ENCODE results near the gene MAP2K1. TPM values are rescaled to one million over a fixed set of nuclear protein-coding genes. Genes with fewer than 3 reads are reported as not detected.

Gene MAP2K1
- total RNA-seq, 1 donor from 2014 or later = 27.3 TPM

GRCh38 chr15:66429546-66429945, 42.8 kb downstream of the MAP2K1 start:
- Mint-ChIP-seq H3K4me1 (ENCODE audit: low read depth, unreplicated experiment) (peaks cover 11% of the 10 kb centered on the region), H3K36me3 (ENCODE audit: unreplicated experiment) (no peaks in the 10 kb centered on the region), H3K4me3 (ENCODE audit: unreplicated experiment) (no peak overlapping the region), H3K9me3 (ENCODE audit: unreplicated experiment) (peaks cover 3% of the 10 kb centered on the region), H3K27ac (ENCODE audit: unreplicated experiment) (no peak overlapping the region), H3K27me3 (ENCODE audit: unreplicated experiment) (no peaks in the 10 kb centered on the region)
- no peak for TF ChIP-seq CTCF (IDR thresholded peaks at IDR 0.05; ENCODE audit: partially characterized antibody, unreplicated experiment)
- DNase-seq = no peak

DNA sequence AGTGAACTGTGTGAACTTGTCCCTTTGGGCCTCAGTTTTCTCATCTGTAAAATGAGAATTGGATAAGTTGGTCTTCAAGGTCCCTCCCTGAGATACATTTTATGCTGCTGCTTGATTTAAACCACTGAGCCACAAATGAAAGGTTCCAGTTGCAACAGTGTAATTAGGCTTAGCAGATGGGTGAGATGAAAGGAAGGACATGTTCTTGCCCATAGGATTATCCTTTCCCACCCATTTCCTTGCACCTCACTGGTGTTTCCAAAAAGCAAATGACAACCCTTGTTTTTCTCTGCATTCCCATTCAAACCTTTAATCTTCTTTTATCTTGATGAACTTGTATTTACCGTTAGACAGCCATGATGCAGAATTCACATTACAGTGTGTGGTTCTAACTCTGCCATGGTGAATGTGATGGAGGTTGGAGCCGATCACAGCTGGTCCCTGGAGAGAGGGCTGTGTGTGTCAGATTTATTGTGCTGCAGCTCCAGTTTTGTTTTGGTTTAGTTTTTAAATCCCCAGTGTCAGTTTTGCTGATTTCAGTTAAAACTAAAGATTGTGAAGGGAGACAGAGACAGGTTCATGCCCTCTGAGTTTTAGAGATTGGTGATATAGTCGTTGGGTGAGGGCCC, 44.0 kb downstream of the MAP2K1 start:
- Mint-ChIP-seq H3K27me3 (ENCODE audit: unreplicated experiment) (no peaks in the 10 kb centered on the region), H3K27ac (ENCODE audit: unreplicated experiment) (no peak overlapping the region), H3K4me3 (ENCODE audit: unreplicated experiment) (no peak overlapping the region), H3K4me1 (ENCODE audit: low read depth, unreplicated experiment) (peaks cover 11% of the 10 kb centered on the region), H3K9me3 (ENCODE audit: unreplicated experiment) (no peaks in the 10 kb centered on the region), H3K36me3 (ENCODE audit: unreplicated experiment) (no peaks in the 10 kb centered on the region)
- DNase-seq = no peak
- TF ChIP-seq CTCF (IDR thresholded peaks at IDR 0.05; ENCODE audit: partially characterized antibody, unreplicated experiment) = no peak

GRCh38 chr15:66433726-66434125, 47.0 kb downstream of the MAP2K1 start:
- Mint-ChIP-seq H3K27me3 (ENCODE audit: unreplicated experiment) (peaks cover 2% of the 10 kb centered on the region), H3K4me1 (ENCODE audit: low read depth, unreplicated experiment) (peaks cover 25% of the 10 kb centered on the region), H3K4me3 (ENCODE audit: unreplicated experiment) (no peak overlapping the region), H3K36me3 (ENCODE audit: unreplicated experiment) (no peaks in the 10 kb centered on the region), H3K27ac (ENCODE audit: unreplicated experiment) (no peak overlapping the region), H3K9me3 (ENCODE audit: unreplicated experiment) (peaks cover 3% of the 10 kb centered on the region)
- no peak for DNase-seq
- TF ChIP-seq CTCF (IDR thresholded peaks at IDR 0.05; ENCODE audit: partially characterized antibody, unreplicated experiment) = no peak

- Mint-ChIP-seq H3K4me1 (ENCODE audit: low read depth, unreplicated experiment) (peaks cover 16% of the 10 kb centered on the region), H3K9me3 (ENCODE audit: unreplicated experiment) (peaks cover 3% of the 10 kb centered on the region), H3K36me3 (ENCODE audit: unreplicated experiment) (no peaks in the 10 kb centered on the region), H3K27ac (ENCODE audit: unreplicated experiment) (no peak overlapping the region), H3K4me3 (ENCODE audit: unreplicated experiment) (no peak overlapping the region), H3K27me3 (ENCODE audit: unreplicated experiment) (peaks cover 2% of the 10 kb centered on the region)
- no peak for TF ChIP-seq CTCF (IDR thresholded peaks at IDR 0.05; ENCODE audit: partially characterized antibody, unreplicated experiment)
- DNase-seq = no peak
Measured at GRCh38 chr15:66440501-66440900, 53.8 kb downstream of the MAP2K1 start.

GRCh38 chr15:66452420-66452819, 65.7 kb downstream of the MAP2K1 start:
- H3K9me3 Mint-ChIP-seq (ENCODE audit: unreplicated experiment) = no peaks in the 10 kb centered on the region
- no peaks in the 10 kb centered on the region for H3K36me3 Mint-ChIP-seq (ENCODE audit: unreplicated experiment)
- peaks cover 2% of the 10 kb centered on the region for H3K27me3 Mint-ChIP-seq (ENCODE audit: unreplicated experiment)
- DNase-seq = no peak
- no peak for TF ChIP-seq CTCF (IDR thresholded peaks at IDR 0.05; ENCODE audit: partially characterized antibody, unreplicated experiment)
- H3K4me3 Mint-ChIP-seq (ENCODE audit: unreplicated experiment) = no peak overlapping the region
- no peak overlapping the region for H3K27ac Mint-ChIP-seq (ENCODE audit: unreplicated experiment)
- peaks cover 3% of the 10 kb centered on the region for H3K4me1 Mint-ChIP-seq (ENCODE audit: low read depth, unreplicated experiment)
